OCI-LY7 (cell line): ENCODE results near the gene AUTS2. TPM values are rescaled to one million over a fixed set of nuclear protein-coding genes. Genes with fewer than 3 reads are reported as not detected.

ENCODE experiments used
- BruUV-seq: library from RNA; stranded (reverse); fragments of 400-500 nt; replicated peaks from 2 replicates; lab custom pipeline; 2021; lab: Mats Ljungman, UMichigan
- CTCF ChIA-PET: fragments of 300-600 bp; sonication (Branson Sonifier 250); formaldehyde crosslinking; loops from one replicate; lab custom pipeline; 2022; ENCODE audit warnings: antibody characterized with exemption; ENCODE audit not compliant: unreplicated experiment; lab: Charles Lee
- POLR2A ChIA-PET: fragments of 300-600 bp; sonication (Branson Sonifier 250); formaldehyde crosslinking; loops from one replicate; lab custom pipeline; 2022; ENCODE audit warnings: antibody characterized with exemption; lab: Charles Lee
- DNase-seq: peaks from one replicate; pipeline ENCODE4 v3.0.0-alpha.2; 2015; ENCODE audit warnings: low spot score
- H2AFZ ChIP-seq: fragments of 200-600 bp; sonication (generic), shearing (Covaris generic); 2 replicates; pipeline ENCODE4 v1.6.1; 2014; ENCODE audit warnings: mild to moderate bottlenecking, antibody characterized with exemption, low read length, moderate library complexity
- H3K27ac ChIP-seq: fragments of 200-600 bp; sonication (generic); 2 replicates; pipeline ENCODE4 v1.5.1; 2014; ENCODE audit warnings: mixed run types, low read depth, mild to moderate bottlenecking, moderate library complexity, low read length, inconsistent platforms; ENCODE audit not compliant: poor library complexity, severe bottlenecking
- H3K36me3 ChIP-seq: fragments of 200-600 bp; sonication (generic); 2 replicates; pipeline ENCODE4 v1.6.1; 2014; ENCODE audit warnings: mild to moderate bottlenecking, antibody characterized with exemption, low read length, moderate library complexity, mixed read lengths; ENCODE audit not compliant: insufficient read depth
- H3K4me1 ChIP-seq: fragments of 200-600 bp; sonication (generic); 2 replicates; pipeline ENCODE4 v1.5.1; 2014; ENCODE audit warnings: mild to moderate bottlenecking, low read length; ENCODE audit not compliant: insufficient read depth, poor library complexity, severe bottlenecking
- H3K4me2 ChIP-seq: fragments of 200-600 bp; sonication (generic); 2 replicates; pipeline ENCODE4 v1.6.1; 2014; ENCODE audit warnings: mild to moderate bottlenecking, low read length
- H3K4me3 ChIP-seq: fragments of 200-600 bp; sonication (generic); 2 replicates; pipeline ENCODE4 v1.5.1; 2014; ENCODE audit warnings: mild to moderate bottlenecking, low read depth, low read length; ENCODE audit not compliant: poor library complexity, severe bottlenecking
- H3K79me2 ChIP-seq: fragments of 200-600 bp; sonication (generic); 2 replicates; pipeline ENCODE4 v1.6.1; 2016; ENCODE audit warnings: low read depth, mild to moderate bottlenecking, low read length, moderate library complexity, mixed read lengths; ENCODE audit not compliant: insufficient read depth
- H3K9me2 ChIP-seq: fragments of 200-600 bp; sonication (generic); 2 replicates; pipeline ENCODE4 v1.6.1; 2016; ENCODE audit warnings: mild to moderate bottlenecking, low read length, mixed read lengths; ENCODE audit not compliant: insufficient read depth
- H3K9me3 ChIP-seq: fragments of 200-600 bp; sonication (generic); 2 replicates; pipeline ENCODE4 v1.6.1; 2014; ENCODE audit warnings: mild to moderate bottlenecking, mixed run types, low read length, mixed read lengths
- H4K20me1 ChIP-seq: fragments of 200-600 bp; sonication (generic); 2 replicates; pipeline ENCODE4 v1.6.1; 2014; ENCODE audit warnings: mild to moderate bottlenecking, antibody characterized with exemption, low read length, moderate library complexity, mixed read lengths; ENCODE audit not compliant: insufficient read depth
- EZH2phosphoT487 ChIP-seq: fragments of 200-600 bp; sonication (generic); IDR thresholded peaks from 2 replicates; pipeline ENCODE4 v1.6.1; 2018; ENCODE audit warnings: low read depth, borderline replicate concordance, mild to moderate bottlenecking, mixed run types, antibody characterized with exemption, low read length, moderate library complexity, mixed read lengths
- intact Hi-C: fragments of 100-400 bp; cut with micrococcal nuclease; formaldehyde crosslinking; loops from one replicate; pipeline ENCODE4 v1.10.0; 2022; ENCODE audit not compliant: unreplicated experiment
- total RNA-seq, 2 experiments: library from RNA; depleted of rRNA in 1 of 2; stranded (reverse); fragments of >200 nt in 1 of 2; shearing (Covaris generic) in 1 of 2; gene quantifications; 2 replicates each; pipeline ENCODE4 v1.2.3, GENCODE V29; 2014 to 2022
- TF ChIP-seq, protein P1 (sequence below): fragments of 200-600 bp; sonication (generic); conservative IDR thresholded peaks from 2 replicates; pipeline ENCODE4 v1.5.1; 2014; ENCODE audit warnings: mild to moderate bottlenecking, antibody characterized with exemption, low read length, moderate library complexity, mixed read lengths

The AUTS2 gene
- total RNA-seq, 2 experiments from 2014 or later, result 37.9 to 78.5 TPM

DNA sequence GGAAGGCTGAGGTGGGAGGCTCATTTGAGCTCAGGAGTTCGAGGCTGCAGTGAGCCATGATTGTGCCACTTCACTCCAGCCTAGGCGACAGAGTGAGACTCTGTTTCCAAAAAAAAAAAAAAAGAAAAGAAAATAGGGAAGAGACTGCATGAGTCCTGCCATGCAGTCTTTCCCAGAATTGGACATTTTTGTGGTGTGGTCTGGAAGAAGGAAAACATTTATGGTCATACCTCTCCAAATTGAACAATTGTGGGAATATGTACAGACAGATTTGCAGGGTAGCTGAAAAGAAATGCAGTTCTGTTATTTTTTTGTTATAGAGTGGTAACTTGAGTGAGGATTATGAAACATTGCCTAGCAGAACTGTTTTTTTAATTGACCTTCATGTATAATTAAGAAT is 198.1 kb downstream of the AUTS2 start:
- H3K4me3 ChIP-seq, result no peak overlapping the region
- peaks cover 58% of the 10 kb centered on the region for H3K4me1 ChIP-seq
- DNase-seq, result no peak
- H3K4me2 ChIP-seq, result peak overlapping the region; percentile 52
- peaks cover 18% of the 10 kb centered on the region for H4K20me1 ChIP-seq
- no peaks in the 10 kb centered on the region for H3K9me3 ChIP-seq
- no peak overlapping the region for H2AFZ ChIP-seq
- CTCF ChIA-PET, result no interaction called here
- no peak overlapping the region for H3K27ac ChIP-seq
- TF ChIP-seq, protein P1, sequence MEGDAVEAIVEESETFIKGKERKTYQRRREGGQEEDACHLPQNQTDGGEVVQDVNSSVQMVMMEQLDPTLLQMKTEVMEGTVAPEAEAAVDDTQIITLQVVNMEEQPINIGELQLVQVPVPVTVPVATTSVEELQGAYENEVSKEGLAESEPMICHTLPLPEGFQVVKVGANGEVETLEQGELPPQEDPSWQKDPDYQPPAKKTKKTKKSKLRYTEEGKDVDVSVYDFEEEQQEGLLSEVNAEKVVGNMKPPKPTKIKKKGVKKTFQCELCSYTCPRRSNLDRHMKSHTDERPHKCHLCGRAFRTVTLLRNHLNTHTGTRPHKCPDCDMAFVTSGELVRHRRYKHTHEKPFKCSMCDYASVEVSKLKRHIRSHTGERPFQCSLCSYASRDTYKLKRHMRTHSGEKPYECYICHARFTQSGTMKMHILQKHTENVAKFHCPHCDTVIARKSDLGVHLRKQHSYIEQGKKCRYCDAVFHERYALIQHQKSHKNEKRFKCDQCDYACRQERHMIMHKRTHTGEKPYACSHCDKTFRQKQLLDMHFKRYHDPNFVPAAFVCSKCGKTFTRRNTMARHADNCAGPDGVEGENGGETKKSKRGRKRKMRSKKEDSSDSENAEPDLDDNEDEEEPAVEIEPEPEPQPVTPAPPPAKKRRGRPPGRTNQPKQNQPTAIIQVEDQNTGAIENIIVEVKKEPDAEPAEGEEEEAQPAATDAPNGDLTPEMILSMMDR, result no peak
- no peak for TF ChIP-seq EZH2phosphoT487
- no peaks in the 10 kb centered on the region for H3K36me3 ChIP-seq
- no TSS peak for BruUV-seq
- POLR2A ChIA-PET, result interaction anchor here (0.7 to 3.1 kb wide), 8 partner anchors 10 to 172 kb away, joined by 3 to 17 read pairs (median 3); no protein-coding TSS in a partner anchor
- peaks cover 28% of the 10 kb centered on the region; the same call in 1 of the 2 replicates for H3K79me2 ChIP-seq
- no peaks in the 10 kb centered on the region for H3K9me2 ChIP-seq
- intact Hi-C loops, result no loop called here

DNA sequence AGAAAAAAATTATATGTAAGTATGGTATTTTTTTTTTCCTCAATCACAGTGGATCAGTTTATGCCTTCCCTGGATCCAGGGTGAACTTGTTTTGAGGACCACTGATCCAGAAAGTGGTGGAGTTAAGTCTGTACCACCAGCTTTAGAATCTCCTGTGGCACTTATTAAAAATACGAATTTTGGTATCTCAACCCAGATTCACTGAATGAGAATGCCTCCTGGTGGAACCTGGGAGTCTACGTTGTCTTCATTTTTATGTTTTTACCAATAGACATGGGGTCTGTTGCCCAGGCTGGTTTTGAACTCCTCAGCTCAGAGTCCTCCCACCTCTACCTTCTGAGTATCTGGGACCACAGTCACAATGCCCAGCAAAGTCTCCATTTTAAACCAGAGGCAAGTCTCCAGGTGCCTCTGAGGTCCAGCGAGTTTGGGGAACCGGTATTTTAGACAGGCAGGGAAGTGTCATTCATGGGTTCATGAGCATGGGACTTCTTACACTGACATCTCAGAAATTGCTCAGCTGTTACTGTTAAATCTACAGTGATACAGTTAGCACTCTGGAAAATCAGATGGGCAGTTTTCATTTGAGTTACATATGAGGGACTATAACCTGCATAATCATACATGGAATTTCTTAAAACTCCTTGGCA is 200.9 kb downstream of the AUTS2 start:
- Histone ChIP-seq H3K4me2 (peak overlapping the region; percentile 47), H3K27ac (no peak overlapping the region), H3K4me3 (no peak overlapping the region), H3K9me2 (no peaks in the 10 kb centered on the region), H3K79me2 (peaks cover 41% of the 10 kb centered on the region), H4K20me1 (peaks cover 18% of the 10 kb centered on the region), H3K4me1 (peaks cover 85% of the 10 kb centered on the region), H2AFZ (no peak overlapping the region), H3K36me3 (no peaks in the 10 kb centered on the region), H3K9me3 (no peaks in the 10 kb centered on the region)
- intact Hi-C loops, result no loop called here
- BruUV-seq, result no TSS peak
- TF ChIP-seq EZH2phosphoT487, result no peak
- TF ChIP-seq, protein P1, result peak; percentile 47
- POLR2A ChIA-PET, result interaction anchor here (0.6 to 2.1 kb wide), 12 partner anchors 13 to 380 kb away, joined by 3 to 10 read pairs (median 4); no protein-coding TSS in a partner anchor
- DNase-seq, result peak; percentile 45
- CTCF ChIA-PET, result interaction anchor here (0.7 to 1.2 kb wide), 2 partner anchors 59 to 182 kb away, joined by 3 read pairs; no protein-coding TSS in a partner anchor

DNA sequence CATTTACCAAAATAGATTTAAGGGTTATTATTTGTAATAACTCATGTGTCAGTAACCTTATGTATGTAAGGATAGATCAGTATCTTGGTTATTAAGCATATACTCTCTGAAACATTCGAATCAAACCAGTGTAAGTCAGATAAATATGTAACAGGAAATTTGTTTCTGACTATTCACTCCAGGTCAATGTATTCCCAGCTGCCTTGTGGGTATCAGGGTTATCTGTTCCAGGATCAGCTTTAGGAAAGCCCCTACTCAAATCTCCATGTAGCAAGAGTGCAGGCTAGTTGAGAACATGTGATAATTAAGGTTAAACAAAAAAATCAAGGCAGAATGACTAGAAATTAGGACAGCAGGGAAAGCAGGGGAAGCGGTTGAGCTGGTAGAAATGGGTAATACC is 201.7 kb downstream of the AUTS2 start:
- Histone ChIP-seq H3K27ac (no peak overlapping the region), H3K79me2 (peaks cover 46% of the 10 kb centered on the region), H2AFZ (no peak overlapping the region), H3K9me3 (no peaks in the 10 kb centered on the region), H4K20me1 (peaks cover 14% of the 10 kb centered on the region), H3K9me2 (no peaks in the 10 kb centered on the region), H3K4me1 (peaks cover 85% of the 10 kb centered on the region), H3K4me2 (no peak overlapping the region; the same call in 1 of the 2 replicates), H3K4me3 (no peak overlapping the region), H3K36me3 (no peaks in the 10 kb centered on the region)
- ChIA-PET POLR2A (interaction anchor here (0.6 to 2.3 kb wide), 8 partner anchors 11 to 381 kb away, joined by 3 to 10 read pairs (median 4); no protein-coding TSS in a partner anchor), CTCF (interaction anchor here (1.2 kb wide), 1 partner anchor 183 kb away, joined by 3 read pairs; no protein-coding TSS in a partner anchor)
- no peak for DNase-seq
- BruUV-seq, result no TSS peak
- TF ChIP-seq, protein P1, result no peak
- no peak for TF ChIP-seq EZH2phosphoT487
- intact Hi-C loops, result no loop called here
